ENCODE results near the gene DDO. TPM values are rescaled to one million over a fixed set of nuclear protein-coding genes. Genes with fewer than 3 reads are reported as not detected.

Gene DDO, protein sequence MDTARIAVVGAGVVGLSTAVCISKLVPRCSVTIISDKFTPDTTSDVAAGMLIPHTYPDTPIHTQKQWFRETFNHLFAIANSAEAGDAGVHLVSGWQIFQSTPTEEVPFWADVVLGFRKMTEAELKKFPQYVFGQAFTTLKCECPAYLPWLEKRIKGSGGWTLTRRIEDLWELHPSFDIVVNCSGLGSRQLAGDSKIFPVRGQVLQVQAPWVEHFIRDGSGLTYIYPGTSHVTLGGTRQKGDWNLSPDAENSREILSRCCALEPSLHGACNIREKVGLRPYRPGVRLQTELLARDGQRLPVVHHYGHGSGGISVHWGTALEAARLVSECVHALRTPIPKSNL
- total RNA-seq (ENCODE audit: unreplicated experiment): not detected
- long read RNA-seq: 0 reads

DNA sequence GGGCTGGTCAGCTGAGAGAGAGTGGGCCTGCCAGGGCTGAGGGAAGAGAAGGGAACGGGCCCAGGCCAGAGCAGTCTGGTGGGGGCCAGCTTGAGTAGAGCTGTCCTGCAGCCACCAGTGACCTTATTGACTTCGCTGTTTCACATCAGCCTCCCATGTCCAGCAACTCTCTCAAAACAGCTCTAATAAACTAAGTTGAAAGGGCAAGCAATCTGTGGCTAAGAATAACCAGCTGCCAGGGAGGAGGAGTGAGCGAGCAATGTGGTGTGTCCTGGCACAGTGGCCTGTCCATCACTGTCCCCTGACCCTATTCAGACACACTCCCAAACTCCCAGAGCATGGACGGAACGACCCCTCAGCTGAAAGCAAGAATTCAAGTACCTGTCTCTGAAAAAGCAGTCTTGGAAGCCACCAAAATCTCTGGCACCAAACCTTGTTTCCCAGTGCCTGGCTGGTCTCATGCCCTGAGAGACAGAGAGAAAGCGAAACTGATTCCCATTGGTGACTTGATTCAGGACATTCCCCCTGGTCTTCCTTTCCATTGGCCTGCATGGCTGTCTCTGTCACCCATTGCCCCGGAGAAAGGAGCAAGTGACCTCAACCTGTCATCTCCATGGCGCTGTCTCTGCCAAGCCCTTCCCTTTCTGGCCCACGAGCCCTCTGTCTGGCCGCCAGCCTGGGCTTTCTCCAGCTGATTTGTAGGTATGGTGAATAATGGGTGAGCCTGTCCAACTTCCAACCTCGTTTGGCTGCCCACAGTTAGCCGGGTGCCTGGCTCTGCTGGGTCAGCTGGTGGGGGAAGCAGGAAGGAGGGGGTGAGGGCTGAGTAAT lies at the start of gene DDO:
TSS of gene DDO (minus strand) at position 490 of the 831 bp plus-strand sequence. CDS start 2,113 bp downstream, outside the sequence.
- H3K4me1 Mint-ChIP-seq (ENCODE audit: unreplicated experiment): no peaks in the 10 kb centered on the region
- no peak within 1 kb of the TSS for H3K27ac Mint-ChIP-seq (ENCODE audit: unreplicated experiment)
- no peaks in the 10 kb centered on the region for H3K9me3 Mint-ChIP-seq (ENCODE audit: unreplicated experiment)
- TF ChIP-seq, protein P1, sequence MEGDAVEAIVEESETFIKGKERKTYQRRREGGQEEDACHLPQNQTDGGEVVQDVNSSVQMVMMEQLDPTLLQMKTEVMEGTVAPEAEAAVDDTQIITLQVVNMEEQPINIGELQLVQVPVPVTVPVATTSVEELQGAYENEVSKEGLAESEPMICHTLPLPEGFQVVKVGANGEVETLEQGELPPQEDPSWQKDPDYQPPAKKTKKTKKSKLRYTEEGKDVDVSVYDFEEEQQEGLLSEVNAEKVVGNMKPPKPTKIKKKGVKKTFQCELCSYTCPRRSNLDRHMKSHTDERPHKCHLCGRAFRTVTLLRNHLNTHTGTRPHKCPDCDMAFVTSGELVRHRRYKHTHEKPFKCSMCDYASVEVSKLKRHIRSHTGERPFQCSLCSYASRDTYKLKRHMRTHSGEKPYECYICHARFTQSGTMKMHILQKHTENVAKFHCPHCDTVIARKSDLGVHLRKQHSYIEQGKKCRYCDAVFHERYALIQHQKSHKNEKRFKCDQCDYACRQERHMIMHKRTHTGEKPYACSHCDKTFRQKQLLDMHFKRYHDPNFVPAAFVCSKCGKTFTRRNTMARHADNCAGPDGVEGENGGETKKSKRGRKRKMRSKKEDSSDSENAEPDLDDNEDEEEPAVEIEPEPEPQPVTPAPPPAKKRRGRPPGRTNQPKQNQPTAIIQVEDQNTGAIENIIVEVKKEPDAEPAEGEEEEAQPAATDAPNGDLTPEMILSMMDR (IDR thresholded peaks at IDR 0.05; ENCODE audit: unreplicated experiment): no peak
- no peaks in the 10 kb centered on the region for H3K27me3 Mint-ChIP-seq (ENCODE audit: unreplicated experiment)
- DNase-seq (ENCODE audit: low spot score): no peak
- H3K4me3 Mint-ChIP-seq (ENCODE audit: unreplicated experiment): no peak within 1 kb of the TSS
- H3K36me3 Mint-ChIP-seq (ENCODE audit: low read depth, unreplicated experiment): no peaks in the 10 kb centered on the region

DNA sequence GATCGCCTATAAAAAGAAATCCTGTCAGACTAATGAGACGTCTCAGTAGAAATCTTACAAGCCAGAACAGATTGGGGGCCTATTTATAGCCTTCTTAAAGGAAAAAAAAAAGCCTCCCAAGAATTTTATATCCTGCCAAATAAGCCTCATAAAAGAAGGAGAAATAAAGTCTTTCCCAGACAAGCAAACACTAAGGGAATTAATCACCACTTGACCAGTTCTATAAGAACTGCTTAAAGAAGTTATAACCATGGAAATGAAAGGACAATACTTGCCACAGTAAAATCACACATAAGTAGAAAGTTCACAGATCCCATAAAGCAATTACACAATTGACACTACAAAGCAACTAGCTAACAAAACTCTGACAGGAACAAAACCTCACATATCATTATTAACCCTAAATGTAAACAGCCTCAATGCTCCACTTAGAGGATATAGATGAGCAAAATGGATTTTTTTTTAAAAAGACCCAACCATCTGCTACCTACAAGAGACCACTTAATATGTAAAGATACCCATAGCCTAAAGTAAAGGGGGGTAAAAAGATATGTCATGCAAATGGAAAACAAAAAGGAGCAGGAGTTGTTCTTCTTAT lies 47.6 kb upstream of the DDO start:
- DNase-seq (ENCODE audit: low spot score): no peak
- Mint-ChIP-seq H3K9me3 (ENCODE audit: unreplicated experiment) (no peaks in the 10 kb centered on the region), H3K27ac (ENCODE audit: unreplicated experiment) (no peak overlapping the region), H3K36me3 (ENCODE audit: low read depth, unreplicated experiment) (no peaks in the 10 kb centered on the region), H3K4me1 (ENCODE audit: unreplicated experiment) (no peaks in the 10 kb centered on the region), H3K27me3 (ENCODE audit: unreplicated experiment) (no peaks in the 10 kb centered on the region), H3K4me3 (ENCODE audit: unreplicated experiment) (no peak overlapping the region)
- TF ChIP-seq, protein P1 (IDR thresholded peaks at IDR 0.05; ENCODE audit: unreplicated experiment): no peak

DNA sequence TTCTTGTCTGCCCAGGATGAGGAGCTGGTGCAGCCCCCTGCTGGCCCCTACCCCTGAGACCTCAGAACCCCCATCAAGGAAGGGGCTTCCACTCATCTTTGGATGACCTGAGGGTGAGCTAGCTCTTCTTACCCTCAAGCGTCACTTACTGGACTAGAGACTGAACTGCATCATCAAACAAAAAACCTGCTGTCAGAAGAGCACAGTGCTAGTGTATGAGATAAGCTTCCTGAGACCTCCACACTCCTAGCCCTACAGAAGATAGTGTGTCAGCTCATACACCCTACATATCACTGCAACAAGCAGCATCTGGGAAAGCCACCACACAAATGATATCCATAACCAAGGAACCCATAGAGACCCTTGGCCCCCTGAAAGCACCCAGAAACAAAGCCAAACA lies 46.0 kb upstream of the DDO start:
- Mint-ChIP-seq H3K9me3 (ENCODE audit: unreplicated experiment) (no peaks in the 10 kb centered on the region), H3K4me3 (ENCODE audit: unreplicated experiment) (no peak overlapping the region), H3K27me3 (ENCODE audit: unreplicated experiment) (no peaks in the 10 kb centered on the region), H3K27ac (ENCODE audit: unreplicated experiment) (no peak overlapping the region), H3K4me1 (ENCODE audit: unreplicated experiment) (no peaks in the 10 kb centered on the region), H3K36me3 (ENCODE audit: low read depth, unreplicated experiment) (no peaks in the 10 kb centered on the region)
- TF ChIP-seq, protein P1 (IDR thresholded peaks at IDR 0.05; ENCODE audit: unreplicated experiment): no peak
- DNase-seq (ENCODE audit: low spot score): no peak

DNA sequence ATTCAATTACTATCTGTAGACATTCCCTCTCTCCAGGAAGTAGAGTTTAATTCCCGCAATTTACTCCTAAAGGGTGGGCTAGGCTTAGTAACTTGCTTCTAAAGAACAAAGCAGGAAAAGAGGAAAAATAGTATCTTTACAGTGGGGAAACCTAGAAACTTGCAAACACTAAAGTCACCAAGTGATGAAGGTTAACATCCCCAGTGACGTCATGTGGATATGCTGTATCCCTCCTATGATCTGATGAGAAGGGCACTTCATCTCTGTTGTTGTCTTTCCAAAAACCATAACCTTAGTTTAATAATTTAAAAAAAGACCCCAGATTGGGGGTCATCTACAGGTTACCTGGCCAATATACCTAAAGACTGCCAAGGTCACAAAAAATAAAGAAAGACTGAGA lies 43.8 kb upstream of the DDO start:
- Mint-ChIP-seq H3K4me3 (ENCODE audit: unreplicated experiment) (no peak overlapping the region), H3K27me3 (ENCODE audit: unreplicated experiment) (no peaks in the 10 kb centered on the region), H3K27ac (ENCODE audit: unreplicated experiment) (no peak overlapping the region), H3K9me3 (ENCODE audit: unreplicated experiment) (no peaks in the 10 kb centered on the region), H3K4me1 (ENCODE audit: unreplicated experiment) (no peaks in the 10 kb centered on the region), H3K36me3 (ENCODE audit: low read depth, unreplicated experiment) (no peaks in the 10 kb centered on the region)
- no peak for DNase-seq (ENCODE audit: low spot score)
- TF ChIP-seq, protein P1 (IDR thresholded peaks at IDR 0.05; ENCODE audit: unreplicated experiment): no peak
